HepG2 (cell line): ENCODE results near the gene CMIP. TPM values are rescaled to one million over a fixed set of nuclear protein-coding genes. Genes with fewer than 3 reads are reported as not detected.

ENCODE experiments used
- DPF2 ChIP-seq: sonication (generic); formaldehyde crosslinking; IDR thresholded peaks from 2 replicates; pipeline ENCODE4 v1.4.0; 2020; ENCODE audit warnings: mild to moderate bottlenecking, low read depth, missing genetic modification reagents, borderline replicate concordance
- FIP1L1 ChIP-seq: fragments of 200-400 bp; formaldehyde crosslinking; IDR thresholded peaks from 2 replicates; pipeline ENCODE4 v1.6.1; 2018; ENCODE audit warnings: low read depth, mild to moderate bottlenecking, low read length, moderate library complexity, borderline replicate concordance; ENCODE audit not compliant: insufficient read depth
- FOXA3 ChIP-seq: IDR thresholded peaks from 2 replicates; pipeline ENCODE4 v1.6.1; 2016; ENCODE audit warnings: missing genetic modification reagents, missing compliant biosample characterization
- FOXK1 ChIP-seq: sonication (generic); formaldehyde crosslinking; IDR thresholded peaks from 2 replicates; pipeline ENCODE4 v1.4.0; 2020; ENCODE audit warnings: low read depth, missing genetic modification reagents, borderline replicate concordance
- HDAC2 ChIP-seq: sonication (generic); formaldehyde crosslinking; IDR thresholded peaks from 2 replicates; pipeline ENCODE4 v1.4.0; 2020; ENCODE audit warnings: missing genetic modification reagents
- HMG20A ChIP-seq: IDR thresholded peaks from 2 replicates; pipeline ENCODE4 v1.6.1; 2016; ENCODE audit warnings: borderline replicate concordance
- POLR2AphosphoS5 ChIP-seq: IDR thresholded peaks from 2 replicates; pipeline ENCODE4 v1.6.1; 2012; ENCODE audit warnings: low read depth, low read length
- RBM22 ChIP-seq: fragments of 200-400 bp; formaldehyde crosslinking; optimal IDR thresholded peaks from 2 replicates; pipeline ENCODE3; 2017; ENCODE audit warnings: mild to moderate bottlenecking, low read length, moderate library complexity
- RFX5 ChIP-seq: IDR thresholded peaks from 2 replicates; pipeline ENCODE4 v1.6.1; 2011; ENCODE audit warnings: low read depth, low read length, improper control_type of control experiment
- SMC3 ChIP-seq: IDR thresholded peaks from 2 replicates; pipeline ENCODE4 v1.6.1; 2011; ENCODE audit warnings: low read length, improper control_type of control experiment
- SNRNP70 ChIP-seq: fragments of 200-400 bp; formaldehyde crosslinking; IDR thresholded peaks from 2 replicates; pipeline ENCODE4 v1.6.1; 2017; ENCODE audit warnings: mild to moderate bottlenecking, low read depth, low read length, moderate library complexity
- ZBTB7B ChIP-seq: sonication (generic); formaldehyde crosslinking; IDR thresholded peaks from 2 replicates; pipeline ENCODE4 v1.4.0; 2020; ENCODE audit warnings: missing genetic modification reagents
- ZNF441 ChIP-seq: sonication (generic); formaldehyde crosslinking; IDR thresholded peaks from 2 replicates; pipeline ENCODE4 v1.7.0; 2021; ENCODE audit warnings: missing genetic modification reagents, borderline replicate concordance
- ZNF605 ChIP-seq: sonication (generic); formaldehyde crosslinking; IDR thresholded peaks from 2 replicates; pipeline ENCODE4 v1.8.0; 2022; ENCODE audit warnings: mild to moderate bottlenecking, missing genetic modification reagents
- polyA plus RNA-seq, 8 experiments: library from polyadenylated mRNA; depleted of rRNA in 3 of 8; stranded (reverse) in 7 of 8; unstranded in 1 of 8; fragments of >200 nt; fragmentation: Illumina TruSeq in 4 of 8; extraction: Trizol in 4 of 8; gene quantifications; 2 replicates each; pipeline versions ENCODE4 v1.2.1 to v1.2.3, GENCODE V29; 2011 to 2016; ENCODE audit warnings: low read depth in 4 of 8, missing spikeins in 1 of 8, mixed read lengths in 1 of 8; ENCODE audit not compliant: insufficient read depth in 1 of 8
- total RNA-seq, 5 experiments: library from RNA; depleted of rRNA; stranded (reverse); fragments of >200 nt; fragmentation: Illumina TruSeq; extraction: Trizol; gene quantifications; 2 replicates each; pipeline ENCODE4 v1.2.3, GENCODE V29; 2016; ENCODE audit warnings: low read depth in 1 of 5
- TF ChIP-seq, protein P1 (sequence below): sonication (generic); formaldehyde crosslinking; IDR thresholded peaks from 2 replicates; pipeline ENCODE4 v1.4.0; 2020; ENCODE audit warnings: mild to moderate bottlenecking, missing genetic modification reagents
- TF ChIP-seq, protein P2 (sequence below): sonication (generic); formaldehyde crosslinking; conservative IDR thresholded peaks from 2 replicates; pipeline ENCODE4 v1.4.0; 2020; ENCODE audit warnings: missing genetic modification reagents

Gene CMIP
- total and polyA plus RNA-seq, 2 of the 13 experiments (the other 11 are each of a cell fraction or from before 2014, with no cell fraction given), result 10.9 to 18.1 TPM

DNA sequence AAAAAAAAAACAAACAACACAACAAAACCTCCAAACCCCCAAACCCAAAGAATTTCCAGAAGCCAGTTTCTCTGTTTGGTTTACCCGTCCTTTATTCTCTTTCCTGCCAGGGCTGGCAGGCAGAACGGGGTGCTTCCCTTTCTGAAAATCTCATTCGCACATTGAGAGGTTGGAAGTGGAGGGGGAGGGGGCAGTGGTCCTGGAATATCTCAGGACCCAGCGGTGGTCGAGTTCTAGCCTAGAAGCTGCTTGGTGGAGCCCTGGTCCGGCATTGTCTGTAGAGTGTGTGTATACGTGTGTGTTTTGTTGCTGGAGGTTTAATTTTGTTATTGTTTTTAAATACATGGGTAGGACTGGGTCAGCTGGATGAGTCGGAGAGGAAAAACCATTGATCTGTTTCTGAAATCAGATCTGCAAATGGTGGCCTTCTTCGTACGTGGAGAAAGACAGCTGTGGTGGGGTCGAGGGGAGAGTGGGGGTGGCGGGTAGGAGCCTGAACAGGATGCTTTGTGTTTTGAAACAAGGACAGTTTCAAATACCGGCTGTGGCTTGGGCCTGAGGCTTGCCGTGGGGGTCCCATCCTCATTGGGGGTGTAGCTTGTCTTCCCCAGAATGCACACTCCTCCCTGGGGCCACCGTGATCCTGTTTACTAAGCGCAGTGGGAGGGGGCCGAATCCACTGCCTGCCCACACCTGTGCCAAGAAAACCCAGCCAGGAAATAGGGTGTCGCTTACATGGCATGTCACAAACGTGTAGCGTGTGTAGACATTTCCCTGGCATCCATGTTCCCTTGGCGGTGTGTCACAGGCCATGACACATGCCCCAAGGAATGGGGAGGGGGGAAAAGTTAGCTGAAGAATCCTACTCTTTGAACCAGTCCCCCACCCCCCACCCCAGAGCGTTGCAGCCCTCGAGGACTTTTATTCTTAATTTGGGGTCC is 1.6 kb downstream of the CMIP start (continued):
- TF ChIP-seq, protein P1, sequence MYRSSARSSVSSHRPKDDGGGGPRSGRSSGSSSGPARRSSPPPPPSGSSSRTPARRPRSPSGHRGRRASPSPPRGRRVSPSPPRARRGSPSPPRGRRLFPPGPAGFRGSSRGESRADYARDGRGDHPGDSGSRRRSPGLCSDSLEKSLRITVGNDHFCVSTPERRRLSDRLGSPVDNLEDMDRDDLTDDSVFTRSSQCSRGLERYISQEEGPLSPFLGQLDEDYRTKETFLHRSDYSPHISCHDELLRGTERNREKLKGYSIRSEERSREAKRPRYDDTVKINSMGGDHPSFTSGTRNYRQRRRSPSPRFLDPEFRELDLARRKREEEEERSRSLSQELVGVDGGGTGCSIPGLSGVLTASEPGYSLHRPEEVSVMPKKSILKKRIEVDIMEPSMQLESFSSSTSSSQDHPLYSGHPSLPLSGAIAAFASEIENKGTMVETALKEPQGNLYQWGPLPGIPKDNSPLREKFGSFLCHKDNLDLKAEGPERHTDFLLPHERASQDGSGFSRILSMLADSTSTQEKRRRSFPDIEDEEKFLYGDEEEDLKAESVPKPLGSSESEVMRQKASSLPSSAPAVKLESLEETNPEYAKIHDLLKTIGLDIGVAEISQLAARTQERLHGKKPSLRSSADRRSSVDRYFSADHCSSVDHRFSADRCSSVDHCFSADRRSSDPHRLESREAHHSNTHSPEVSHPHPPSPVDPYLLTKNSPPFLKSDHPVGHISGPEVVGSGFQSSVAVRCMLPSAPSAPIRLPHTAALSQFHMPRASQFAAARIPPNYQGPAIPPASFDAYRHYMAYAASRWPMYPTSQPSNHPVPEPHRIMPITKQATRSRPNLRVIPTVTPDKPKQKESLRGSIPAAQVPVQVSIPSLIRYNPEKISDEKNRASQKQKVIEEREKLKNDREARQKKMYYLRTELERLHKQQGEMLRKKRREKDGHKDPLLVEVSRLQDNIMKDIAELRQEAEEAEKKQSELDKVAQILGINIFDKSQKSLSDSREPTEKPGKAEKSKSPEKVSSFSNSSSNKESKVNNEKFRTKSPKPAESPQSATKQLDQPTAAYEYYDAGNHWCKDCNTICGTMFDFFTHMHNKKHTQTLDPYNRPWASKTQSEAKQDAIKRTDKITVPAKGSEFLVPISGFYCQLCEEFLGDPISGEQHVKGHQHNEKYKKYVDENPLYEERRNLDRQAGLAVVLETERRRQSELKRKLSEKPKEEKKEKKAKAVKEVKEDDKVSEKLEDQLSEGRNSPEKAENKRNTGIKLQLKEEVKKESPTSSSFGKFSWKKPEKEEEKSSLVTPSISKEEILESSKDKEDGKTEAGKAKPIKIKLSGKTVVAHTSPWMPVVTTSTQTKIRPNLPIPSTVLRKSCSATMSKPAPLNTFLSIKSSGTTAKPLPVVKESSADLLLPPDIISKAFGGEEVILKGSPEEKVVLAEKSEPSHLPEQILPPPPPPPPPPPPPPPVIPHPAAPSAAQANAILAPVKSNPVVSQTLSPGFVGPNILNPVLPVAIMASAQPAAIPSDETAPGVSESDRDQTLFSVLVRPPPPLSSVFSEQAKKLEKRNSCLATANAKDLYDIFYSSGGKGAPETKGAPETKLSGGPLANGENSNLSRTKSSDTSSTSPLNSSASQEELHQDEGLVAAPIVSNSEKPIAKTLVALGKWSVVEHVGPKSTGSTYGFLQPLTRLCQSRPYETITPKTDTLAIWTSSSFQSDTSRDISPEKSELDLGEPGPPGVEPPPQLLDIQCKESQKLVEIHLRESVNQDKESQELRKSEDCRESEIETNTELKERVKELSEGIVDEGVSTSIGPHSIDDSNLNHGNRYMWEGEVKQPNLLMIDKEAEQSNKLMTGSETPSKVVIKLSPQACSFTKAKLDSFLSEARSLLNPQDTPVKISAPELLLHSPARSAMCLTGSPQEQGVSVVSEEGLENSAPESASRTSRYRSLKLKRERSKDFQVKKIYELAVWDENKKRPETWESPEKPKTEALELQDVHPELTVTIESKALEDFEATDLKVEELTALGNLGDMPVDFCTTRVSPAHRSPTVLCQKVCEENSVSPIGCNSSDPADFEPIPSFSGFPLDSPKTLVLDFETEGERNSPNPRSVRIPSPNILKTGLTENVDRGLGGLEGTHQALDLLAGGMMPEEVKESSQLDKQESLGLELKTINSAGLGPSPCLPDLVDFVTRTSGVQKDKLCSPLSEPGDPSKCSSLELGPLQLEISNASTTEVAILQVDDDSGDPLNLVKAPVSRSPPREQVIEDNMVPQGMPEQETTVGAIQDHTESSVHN, result no peak
- TF ChIP-seq ZBTB7B (CRISPR knock-in tag), result peak; percentile 73
- peak; percentile 74 for TF ChIP-seq ZNF605
- TF ChIP-seq FIP1L1, result peak; percentile 43; the same call in 1 of the 2 replicates
- TF ChIP-seq HDAC2 (CRISPR knock-in tag), result peak; percentile 34; the same call in 1 of the 2 replicates
- TF ChIP-seq, protein P2, sequence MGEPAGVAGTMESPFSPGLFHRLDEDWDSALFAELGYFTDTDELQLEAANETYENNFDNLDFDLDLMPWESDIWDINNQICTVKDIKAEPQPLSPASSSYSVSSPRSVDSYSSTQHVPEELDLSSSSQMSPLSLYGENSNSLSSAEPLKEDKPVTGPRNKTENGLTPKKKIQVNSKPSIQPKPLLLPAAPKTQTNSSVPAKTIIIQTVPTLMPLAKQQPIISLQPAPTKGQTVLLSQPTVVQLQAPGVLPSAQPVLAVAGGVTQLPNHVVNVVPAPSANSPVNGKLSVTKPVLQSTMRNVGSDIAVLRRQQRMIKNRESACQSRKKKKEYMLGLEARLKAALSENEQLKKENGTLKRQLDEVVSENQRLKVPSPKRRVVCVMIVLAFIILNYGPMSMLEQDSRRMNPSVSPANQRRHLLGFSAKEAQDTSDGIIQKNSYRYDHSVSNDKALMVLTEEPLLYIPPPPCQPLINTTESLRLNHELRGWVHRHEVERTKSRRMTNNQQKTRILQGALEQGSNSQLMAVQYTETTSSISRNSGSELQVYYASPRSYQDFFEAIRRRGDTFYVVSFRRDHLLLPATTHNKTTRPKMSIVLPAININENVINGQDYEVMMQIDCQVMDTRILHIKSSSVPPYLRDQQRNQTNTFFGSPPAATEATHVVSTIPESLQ (CRISPR knock-in tag), result peak; percentile 65; the same call in 1 of the 2 replicates
- TF ChIP-seq HMG20A (CRISPR knock-in tag), result no peak
- no peak for TF ChIP-seq SNRNP70
- 0 out of 2 replicates have a peak, but pooled peaks have one; percentile 57 for TF ChIP-seq ZNF441 (CRISPR knock-in tag)
- no peak; the same call in 1 of the 2 replicates for TF ChIP-seq POLR2AphosphoS5
- peak; percentile 57 for TF ChIP-seq FOXA3 (CRISPR knock-in tag)
- TF ChIP-seq FOXK1 (CRISPR knock-in tag), result peak; percentile 13; the same call in 1 of the 2 replicates
- no peak for TF ChIP-seq DPF2 (CRISPR knock-in tag)
- TF ChIP-seq RFX5, result no peak
- TF ChIP-seq RBM22, result peak; percentile 51
- 0 out of 2 replicates have a peak, but pooled peaks have one; percentile 31 for TF ChIP-seq SMC3
